SH-SY5Y (cell line): ENCODE results near the gene KCNK1.

ENCODE experiments used
- GATA2 ChIP-seq: IDR thresholded peaks from 2 replicates; pipeline ENCODE4 v1.6.1; 2011; ENCODE audit warnings: mild to moderate bottlenecking, low read depth, low read length
- GATA3 ChIP-seq: IDR thresholded peaks from 2 replicates; pipeline ENCODE4 v1.6.1; 2011; ENCODE audit warnings: low read depth, mild to moderate bottlenecking, low read length, moderate library complexity

- TF ChIP-seq GATA2, result no peak
- no peak for TF ChIP-seq GATA3
Measured at GRCh38 chr1:233599542-233600073, 14.3 kb upstream of the KCNK1 start.
